CD4-positive, alpha-beta T cell (primary cell): ENCODE results near the gene CLEC16A. TPM values are rescaled to one million over a fixed set of nuclear protein-coding genes. Genes with fewer than 3 reads are reported as not detected.

ENCODE experiments used
- ATAC-seq: fragments of 200-7000 bp; cut with Tn5 transposase; one replicate; pipeline ENCODE4 v1.10.0; 2022; ENCODE audit warnings: mild to moderate bottlenecking; ENCODE audit not compliant: poor library complexity
- CTCF ChIA-PET: fragments of 350-600 bp; sonication (Branson Sonifier 250); formaldehyde crosslinking; loops from one replicate; lab custom pipeline; 2021; ENCODE audit warnings: antibody characterized with exemption, inconsistent platforms; lab: Charles Lee
- POLR2A ChIA-PET: fragments of 350-600 bp; sonication (Branson Sonifier 250); formaldehyde crosslinking; loops from one replicate; lab custom pipeline; 2021; ENCODE audit warnings: antibody characterized with exemption, inconsistent platforms; lab: Charles Lee
- DNase-seq, 14 experiments: peaks; one replicate each; pipeline ENCODE4 v3.0.0-alpha.2; 2013 to 2020; ENCODE audit warnings: mixed read lengths in 2 of 14
- H3K27ac ChIP-seq, 2 donors: one replicate each; pipeline versions ENCODE4 v1.5.1 to v1.7.0; 2013; ENCODE audit warnings: low read length in 2 of 2, low read depth in 1 of 2, mild to moderate bottlenecking in 1 of 2
- H3K27me3 ChIP-seq, 2 experiments: 1 replicate in 1 of 2; 2 replicates in 1 of 2; pipeline versions ENCODE4 v1.6.1 to v1.7.0; 2013; ENCODE audit warnings: low read length in 2 of 2, control low read depth in 1 of 2, mild to moderate bottlenecking in 1 of 2, moderate library complexity in 1 of 2; ENCODE audit not compliant: insufficient read depth in 2 of 2, control insufficient read depth in 1 of 2
- H3K36me3 ChIP-seq: one replicate; pipeline ENCODE4 v1.6.1; 2013; ENCODE audit warnings: low read length, control low read depth; ENCODE audit not compliant: insufficient read depth
- H3K4me1 ChIP-seq: one replicate; pipeline ENCODE4 v1.6.1; 2013; ENCODE audit warnings: low read length, control low read depth; ENCODE audit not compliant: insufficient read depth
- H3K4me3 ChIP-seq: one replicate; pipeline ENCODE4 v1.5.1; 2013; ENCODE audit warnings: mild to moderate bottlenecking, low read length, moderate library complexity
- H3K9me3 ChIP-seq, 2 experiments: 1 replicate in 1 of 2; 2 replicates in 1 of 2; pipeline versions ENCODE4 v1.6.1 to v1.7.0; 2013; ENCODE audit warnings: low read length in 2 of 2, mild to moderate bottlenecking in 2 of 2, control low read depth in 1 of 2, moderate library complexity in 1 of 2; ENCODE audit not compliant: control insufficient read depth in 1 of 2, insufficient read depth in 1 of 2
- H3K27ac Mint-ChIP-seq: one replicate; pipeline ENCODE4 v1.8.0; 2020; ENCODE audit warnings: mixed read lengths
- H3K27me3 Mint-ChIP-seq: one replicate; pipeline ENCODE4 v1.8.0; 2021; ENCODE audit warnings: mixed read lengths
- H3K36me3 Mint-ChIP-seq: one replicate; pipeline ENCODE4 v1.8.0; 2021; ENCODE audit warnings: low read depth, mixed read lengths
- H3K4me1 Mint-ChIP-seq: one replicate; pipeline ENCODE4 v1.8.0; 2021; ENCODE audit warnings: low read depth, mixed read lengths
- H3K4me3 Mint-ChIP-seq: one replicate; pipeline ENCODE4 v1.8.0; 2020; ENCODE audit warnings: mild to moderate bottlenecking, mixed read lengths
- H3K9me3 Mint-ChIP-seq: one replicate; pipeline ENCODE4 v1.8.0; 2020; ENCODE audit warnings: mixed read lengths
- CTCF ChIP-seq: fragments of 200-600 bp; IDR thresholded peaks from one replicate; pipeline ENCODE4 v1.8.0; 2022; ENCODE audit warnings: antibody characterized with exemption, mild to moderate bottlenecking
- intact Hi-C, 2 experiments: fragments of 100-400 bp; cut with DNase I in 1 of 2; cut with micrococcal nuclease in 1 of 2; formaldehyde crosslinking; loops; one replicate each; pipeline versions ENCODE4 v1.15.1 to v1.9.0; 2023 to 2025; cut with DNase I, micrococcal nuclease
- total RNA-seq, 174 experiments: library from RNA in 2 of 174; stranded (reverse) in 2 of 174; gene quantifications; one replicate each; pipeline ENCODE4 v1.2.3 and lab custom pipeline; 2021 to 2026

CLEC16A gene
- total RNA-seq, 2 experiments from 2014 or later: 21.7 to 22.7 TPM

- no peak for TF ChIP-seq CTCF
- H3K27ac Mint-ChIP-seq: peak overlapping the region; percentile 68
- no peak overlapping the region for H3K4me3 ChIP-seq
- H3K27me3 Mint-ChIP-seq: no peaks in the 10 kb centered on the region
- no peak overlapping the region for H3K4me3 Mint-ChIP-seq
- H3K9me3 Mint-ChIP-seq: no peaks in the 10 kb centered on the region
- DNase-seq: no peak
- H3K27me3 ChIP-seq: no peaks in the 10 kb centered on the region
- POLR2A ChIA-PET: interaction anchor here (1.0 to 1.5 kb wide), 3 partner anchors 16 to 165 kb away, joined by 3 to 7 read pairs (median 4); no protein-coding TSS in a partner anchor
- H3K4me1 ChIP-seq: peaks cover 38% of the 10 kb centered on the region
- intact Hi-C loops: no loop called here
- H3K36me3 Mint-ChIP-seq: peaks cover 8% of the 10 kb centered on the region
- peak overlapping the region in 1 of 2 donors; percentile 46 for H3K27ac ChIP-seq
- H3K4me1 Mint-ChIP-seq: peaks cover 45% of the 10 kb centered on the region
- ATAC-seq: no peak
- CTCF ChIA-PET: no interaction called here
- H3K9me3 ChIP-seq: no peaks in the 10 kb centered on the region
- peaks cover 10% of the 10 kb centered on the region for H3K36me3 ChIP-seq
Measured at GRCh38 chr16:11088831-11089230, 144.5 kb downstream of the CLEC16A start.

GRCh38 chr16:11089504-11090124, 145.2 kb downstream of the CLEC16A start:
- intact Hi-C loops: loop anchor here in 1 of 2 experiments (5.0 kb wide), 1 partner anchor 168 kb away; the partner anchor contains the start of gene SOCS1

GRCh38 chr16:11090232-11090631, 145.9 kb downstream of the CLEC16A start:
- ATAC-seq (no peak), DNase-seq (no peak)
- Histone ChIP-seq H3K4me3 (no peak overlapping the region), H3K27ac (no peak overlapping the region), H3K9me3 (no peaks in the 10 kb centered on the region), H3K27me3 (no peaks in the 10 kb centered on the region), H3K4me1 (peaks cover 52% of the 10 kb centered on the region), H3K36me3 (peaks cover 6% of the 10 kb centered on the region)
- Mint-ChIP-seq H3K27ac (no peak overlapping the region), H3K36me3 (peaks cover 8% of the 10 kb centered on the region), H3K27me3 (no peaks in the 10 kb centered on the region), H3K9me3 (no peaks in the 10 kb centered on the region), H3K4me3 (no peak overlapping the region), H3K4me1 (peaks cover 59% of the 10 kb centered on the region)
- TF ChIP-seq CTCF: no peak
- POLR2A ChIA-PET: interaction anchor here (1.0 kb wide), 1 partner anchor 15 kb away, joined by 3 read pairs; no protein-coding TSS in a partner anchor
- intact Hi-C loops: loop anchor here in 1 of 2 experiments (5.0 kb wide), 1 partner anchor 167 kb away; the partner anchor contains the start of gene SOCS1
- CTCF ChIA-PET: interaction anchor here (1.0 kb wide), 1 partner anchor 16 kb away, joined by 4 read pairs; no protein-coding TSS in a partner anchor

More at GRCh38 chr16:11089504-11090124, 145.2 kb downstream of the CLEC16A start:
- H3K27ac Mint-ChIP-seq: no peak overlapping the region
- no peaks in the 10 kb centered on the region for H3K9me3 Mint-ChIP-seq
- no peak overlapping the region for H3K4me3 ChIP-seq
- no peaks in the 10 kb centered on the region for H3K9me3 ChIP-seq
- TF ChIP-seq CTCF: no peak
- no peak overlapping the region for H3K4me3 Mint-ChIP-seq
- ATAC-seq (no peak), DNase-seq (no peak)
- peaks cover 9% of the 10 kb centered on the region for H3K36me3 ChIP-seq
- peaks cover 45% of the 10 kb centered on the region for H3K4me1 ChIP-seq
- peaks cover 52% of the 10 kb centered on the region for H3K4me1 Mint-ChIP-seq
- ChIA-PET POLR2A (interaction anchor here (1.0 kb wide), 1 partner anchor 16 kb away, joined by 3 read pairs; no protein-coding TSS in a partner anchor), CTCF (no interaction called here)
- H3K36me3 Mint-ChIP-seq: peaks cover 3% of the 10 kb centered on the region
- no peaks in the 10 kb centered on the region for H3K27me3 ChIP-seq
- no peaks in the 10 kb centered on the region for H3K27me3 Mint-ChIP-seq
- H3K27ac ChIP-seq: no peak overlapping the region
